ENCODE measurements around the gene SEMA4B. TPM values are rescaled to one million over a fixed set of nuclear protein-coding genes. Genes with fewer than 3 reads are reported as not detected.

Gene SEMA4B
- total and polyA plus RNA-seq, 9 of the 15 experiments (the other 6 are each of a cell fraction or from before 2014, with no cell fraction given): 1.3 to 33.6 (median 11.0) TPM

DNA sequence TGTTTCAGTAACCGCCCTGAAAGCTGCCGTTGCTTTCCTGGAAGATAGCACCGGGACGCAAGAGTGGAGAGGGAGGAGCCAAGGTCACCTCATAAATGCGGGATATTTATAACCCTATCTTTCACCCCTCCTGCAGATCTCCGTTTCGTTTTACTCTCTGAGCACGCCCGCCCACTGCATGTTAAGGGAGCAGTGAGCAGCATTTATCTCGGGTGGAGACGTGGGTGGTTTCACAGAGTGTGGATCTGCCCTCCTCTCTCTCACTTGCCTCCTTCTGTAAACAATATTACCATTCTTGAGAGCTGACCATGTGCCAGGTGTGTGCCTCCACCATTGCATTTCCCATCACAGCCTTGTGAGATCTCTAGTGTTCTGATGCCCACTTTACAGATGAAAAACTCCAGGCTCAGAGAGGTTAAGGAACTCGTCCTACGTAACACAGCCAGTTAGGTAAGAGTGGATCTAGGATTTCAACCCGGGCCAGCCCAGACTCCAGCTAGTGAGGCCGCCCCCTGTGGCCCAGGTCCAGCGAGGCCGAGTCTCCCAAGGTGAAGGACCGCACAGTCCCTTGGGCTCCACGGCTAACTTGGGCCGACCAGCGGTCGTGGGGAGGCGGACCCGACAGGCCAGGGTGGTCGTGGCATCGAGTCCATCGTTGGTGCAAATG, 16.9 kb upstream of the SEMA4B start (continued):
- TF ChIP-seq, protein P1, sequence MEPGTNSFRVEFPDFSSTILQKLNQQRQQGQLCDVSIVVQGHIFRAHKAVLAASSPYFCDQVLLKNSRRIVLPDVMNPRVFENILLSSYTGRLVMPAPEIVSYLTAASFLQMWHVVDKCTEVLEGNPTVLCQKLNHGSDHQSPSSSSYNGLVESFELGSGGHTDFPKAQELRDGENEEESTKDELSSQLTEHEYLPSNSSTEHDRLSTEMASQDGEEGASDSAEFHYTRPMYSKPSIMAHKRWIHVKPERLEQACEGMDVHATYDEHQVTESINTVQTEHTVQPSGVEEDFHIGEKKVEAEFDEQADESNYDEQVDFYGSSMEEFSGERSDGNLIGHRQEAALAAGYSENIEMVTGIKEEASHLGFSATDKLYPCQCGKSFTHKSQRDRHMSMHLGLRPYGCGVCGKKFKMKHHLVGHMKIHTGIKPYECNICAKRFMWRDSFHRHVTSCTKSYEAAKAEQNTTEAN (CRISPR knock-in tag; IDR thresholded peaks at IDR 0.05): no peak
- TF ChIP-seq HDAC3 (IDR thresholded peaks at IDR 0.05; ENCODE audit: borderline replicate concordance, partially characterized antibody): no peak
- no peak for TF ChIP-seq PHTF2 (CRISPR knock-in tag; IDR thresholded peaks at IDR 0.05)
- TF ChIP-seq ZBED1 (IDR thresholded peaks at IDR 0.05): 0 out of 2 replicates have a peak, but pooled peaks have one; percentile 27
- TF ChIP-seq, protein P2, sequence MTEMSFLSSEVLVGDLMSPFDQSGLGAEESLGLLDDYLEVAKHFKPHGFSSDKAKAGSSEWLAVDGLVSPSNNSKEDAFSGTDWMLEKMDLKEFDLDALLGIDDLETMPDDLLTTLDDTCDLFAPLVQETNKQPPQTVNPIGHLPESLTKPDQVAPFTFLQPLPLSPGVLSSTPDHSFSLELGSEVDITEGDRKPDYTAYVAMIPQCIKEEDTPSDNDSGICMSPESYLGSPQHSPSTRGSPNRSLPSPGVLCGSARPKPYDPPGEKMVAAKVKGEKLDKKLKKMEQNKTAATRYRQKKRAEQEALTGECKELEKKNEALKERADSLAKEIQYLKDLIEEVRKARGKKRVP (CRISPR knock-in tag; IDR thresholded peaks at IDR 0.05): no peak
- TF ChIP-seq PCBP2 (IDR thresholded peaks at IDR 0.05; ENCODE audit: low read depth, low read length, poor library complexity, severe bottlenecking): no peak
- TF ChIP-seq, protein P3, sequence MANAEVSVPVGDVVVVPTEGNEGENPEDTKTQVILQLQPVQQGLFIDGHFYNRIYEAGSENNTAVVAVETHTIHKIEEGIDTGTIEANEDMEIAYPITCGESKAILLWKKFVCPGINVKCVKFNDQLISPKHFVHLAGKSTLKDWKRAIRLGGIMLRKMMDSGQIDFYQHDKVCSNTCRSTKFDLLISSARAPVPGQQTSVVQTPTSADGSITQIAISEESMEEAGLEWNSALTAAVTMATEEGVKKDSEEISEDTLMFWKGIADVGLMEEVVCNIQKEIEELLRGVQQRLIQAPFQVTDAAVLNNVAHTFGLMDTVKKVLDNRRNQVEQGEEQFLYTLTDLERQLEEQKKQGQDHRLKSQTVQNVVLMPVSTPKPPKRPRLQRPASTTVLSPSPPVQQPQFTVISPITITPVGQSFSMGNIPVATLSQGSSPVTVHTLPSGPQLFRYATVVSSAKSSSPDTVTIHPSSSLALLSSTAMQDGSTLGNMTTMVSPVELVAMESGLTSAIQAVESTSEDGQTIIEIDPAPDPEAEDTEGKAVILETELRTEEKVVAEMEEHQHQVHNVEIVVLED (CRISPR knock-in tag; IDR thresholded peaks at IDR 0.05): no peak
- no peak; the same call in 1 of the 2 replicates for TF ChIP-seq NFE2 (IDR thresholded peaks at IDR 0.05; ENCODE audit: low read depth)
- TF ChIP-seq MAZ (CRISPR knock-in tag; conservative IDR thresholded peaks at IDR 0.05 in 1 of 2, IDR thresholded peaks at IDR 0.05 in 1 of 2): no peak
- TF ChIP-seq SMARCC2 (IDR thresholded peaks at IDR 0.05; ENCODE audit: low read depth): 0 out of 2 replicates have a peak, but pooled peaks have one; percentile 49
- TF ChIP-seq ZNF707 (CRISPR knock-in tag; conservative IDR thresholded peaks at IDR 0.05): no peak
- TF ChIP-seq, protein P4, sequence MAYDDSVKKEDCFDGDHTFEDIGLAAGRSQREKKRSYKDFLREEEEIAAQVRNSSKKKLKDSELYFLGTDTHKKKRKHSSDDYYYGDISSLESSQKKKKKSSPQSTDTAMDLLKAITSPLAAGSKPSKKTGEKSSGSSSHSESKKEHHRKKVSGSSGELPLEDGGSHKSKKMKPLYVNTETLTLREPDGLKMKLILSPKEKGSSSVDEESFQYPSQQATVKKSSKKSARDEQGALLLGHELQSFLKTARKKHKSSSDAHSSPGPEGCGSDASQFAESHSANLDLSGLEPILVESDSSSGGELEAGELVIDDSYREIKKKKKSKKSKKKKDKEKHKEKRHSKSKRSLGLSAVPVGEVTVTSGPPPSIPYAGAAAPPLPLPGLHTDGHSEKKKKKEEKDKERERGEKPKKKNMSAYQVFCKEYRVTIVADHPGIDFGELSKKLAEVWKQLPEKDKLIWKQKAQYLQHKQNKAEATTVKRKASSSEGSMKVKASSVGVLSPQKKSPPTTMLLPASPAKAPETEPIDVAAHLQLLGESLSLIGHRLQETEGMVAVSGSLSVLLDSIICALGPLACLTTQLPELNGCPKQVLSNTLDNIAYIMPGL (CRISPR knock-in tag; IDR thresholded peaks at IDR 0.05): 0 out of 2 replicates have a peak, but pooled peaks have one; percentile 19
- TF ChIP-seq CC2D1A (IDR thresholded peaks at IDR 0.05): 0 out of 2 replicates have a peak, but pooled peaks have one; percentile 39
- TF ChIP-seq NCOR1 (IDR thresholded peaks at IDR 0.05): peak; percentile 37; the same call in 1 of the 2 replicates
- peak; percentile 87 for TF ChIP-seq EP400 (IDR thresholded peaks at IDR 0.05)
- TF ChIP-seq FOXM1 (IDR thresholded peaks at IDR 0.05; ENCODE audit: low read depth): peak; percentile 44
- TF ChIP-seq FOXM1 (CRISPR knock-in tag; IDR thresholded peaks at IDR 0.05; ENCODE audit: low read depth): no peak
- TF ChIP-seq, protein P5, sequence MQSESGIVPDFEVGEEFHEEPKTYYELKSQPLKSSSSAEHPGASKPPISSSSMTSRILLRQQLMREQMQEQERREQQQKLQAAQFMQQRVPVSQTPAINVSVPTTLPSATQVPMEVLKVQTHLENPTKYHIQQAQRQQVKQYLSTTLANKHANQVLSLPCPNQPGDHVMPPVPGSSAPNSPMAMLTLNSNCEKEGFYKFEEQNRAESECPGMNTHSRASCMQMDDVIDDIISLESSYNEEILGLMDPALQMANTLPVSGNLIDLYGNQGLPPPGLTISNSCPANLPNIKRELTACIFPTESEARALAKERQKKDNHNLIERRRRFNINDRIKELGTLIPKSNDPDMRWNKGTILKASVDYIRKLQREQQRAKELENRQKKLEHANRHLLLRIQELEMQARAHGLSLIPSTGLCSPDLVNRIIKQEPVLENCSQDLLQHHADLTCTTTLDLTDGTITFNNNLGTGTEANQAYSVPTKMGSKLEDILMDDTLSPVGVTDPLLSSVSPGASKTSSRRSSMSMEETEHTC (IDR thresholded peaks at IDR 0.05): no peak
- TF ChIP-seq, protein P6, sequence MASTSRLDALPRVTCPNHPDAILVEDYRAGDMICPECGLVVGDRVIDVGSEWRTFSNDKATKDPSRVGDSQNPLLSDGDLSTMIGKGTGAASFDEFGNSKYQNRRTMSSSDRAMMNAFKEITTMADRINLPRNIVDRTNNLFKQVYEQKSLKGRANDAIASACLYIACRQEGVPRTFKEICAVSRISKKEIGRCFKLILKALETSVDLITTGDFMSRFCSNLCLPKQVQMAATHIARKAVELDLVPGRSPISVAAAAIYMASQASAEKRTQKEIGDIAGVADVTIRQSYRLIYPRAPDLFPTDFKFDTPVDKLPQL (IDR thresholded peaks at IDR 0.05; ENCODE audit: extremely low read depth, insufficient read length): no peak
- peak; percentile 97 for TF ChIP-seq CBX1 (IDR thresholded peaks at IDR 0.05; ENCODE audit: low read depth)
- TF ChIP-seq MEIS2 (IDR thresholded peaks at IDR 0.05; ENCODE audit: partially characterized antibody): peak; percentile 80
